HepG2 (cell line): ENCODE data around the gene TALDO1. TPM values are rescaled to one million over a fixed set of nuclear protein-coding genes. Genes with fewer than 3 reads are reported as not detected.

ENCODE experiments used
- HHEX ChIP-seq: IDR thresholded peaks from 2 replicates; pipeline ENCODE4 v1.6.1; 2016; ENCODE audit warnings: control low read depth
- polyA plus RNA-seq, 8 experiments: library from polyadenylated mRNA; depleted of rRNA in 3 of 8; stranded (reverse) in 7 of 8; unstranded in 1 of 8; fragments of >200 nt; fragmentation: Illumina TruSeq in 4 of 8; extraction: Trizol in 4 of 8; gene quantifications; 2 replicates each; pipeline versions ENCODE4 v1.2.1 to v1.2.3, GENCODE V29; 2011 to 2016; ENCODE audit warnings: low read depth in 4 of 8, missing spikeins in 1 of 8, mixed read lengths in 1 of 8; ENCODE audit not compliant: insufficient read depth in 1 of 8
- total RNA-seq, 5 experiments: library from RNA; depleted of rRNA; stranded (reverse); fragments of >200 nt; fragmentation: Illumina TruSeq; extraction: Trizol; gene quantifications; 2 replicates each; pipeline ENCODE4 v1.2.3, GENCODE V29; 2016; ENCODE audit warnings: low read depth in 1 of 5
- TF ChIP-seq, protein P1 (sequence below): sonication (generic); formaldehyde crosslinking; IDR thresholded peaks from 2 replicates; pipeline ENCODE4 v1.5.0; 2020; ENCODE audit warnings: mild to moderate bottlenecking, missing genetic modification reagents, borderline replicate concordance

TALDO1 gene
- total and polyA plus RNA-seq, 2 of the 13 experiments (the other 11 are each of a cell fraction or from before 2014, with no cell fraction given), result 107 to 240 TPM

DNA sequence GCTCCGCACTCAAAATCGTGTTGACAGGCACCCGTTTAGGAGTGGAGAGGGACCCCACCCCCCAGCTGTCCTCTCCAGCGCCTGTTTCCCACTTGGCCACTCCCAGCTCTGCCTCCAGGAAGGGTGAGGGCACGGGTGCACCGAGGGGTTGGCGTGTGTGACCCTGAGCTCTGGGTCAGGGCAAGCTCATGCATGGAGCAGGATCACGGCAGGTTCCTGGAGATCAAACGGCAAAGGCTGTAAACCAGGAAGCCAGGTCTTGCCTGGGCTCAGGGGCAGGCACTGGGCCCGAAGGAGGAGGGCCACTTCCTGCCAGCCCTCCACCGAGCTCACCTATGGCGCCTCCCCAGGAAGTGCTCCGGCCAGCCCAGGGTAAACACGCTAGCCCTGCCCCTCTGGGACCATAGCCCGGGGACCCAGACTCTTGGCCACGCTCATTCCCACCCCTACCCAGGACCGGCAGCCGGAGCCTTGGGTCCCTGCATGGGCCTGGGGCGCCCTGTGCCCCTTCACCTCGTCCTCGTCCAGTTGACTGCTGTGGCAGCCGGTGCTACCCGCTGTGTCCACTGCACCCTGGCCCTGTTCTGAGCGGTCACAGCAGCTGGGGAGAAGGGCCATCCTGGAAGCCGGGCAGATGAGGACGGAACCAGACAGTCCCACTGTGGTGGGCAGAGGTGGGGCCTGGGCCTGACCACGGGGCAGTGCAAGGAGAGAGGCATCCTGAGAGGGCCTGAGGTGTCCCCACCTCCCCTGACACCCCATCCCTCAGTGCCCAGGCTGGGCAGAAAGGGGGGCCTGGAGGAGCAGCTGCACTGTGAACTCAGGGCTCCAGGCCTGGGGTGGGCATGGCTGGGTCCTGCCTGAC lies 42.3 kb upstream of the TALDO1 start (continued):
- TF ChIP-seq, protein P1, sequence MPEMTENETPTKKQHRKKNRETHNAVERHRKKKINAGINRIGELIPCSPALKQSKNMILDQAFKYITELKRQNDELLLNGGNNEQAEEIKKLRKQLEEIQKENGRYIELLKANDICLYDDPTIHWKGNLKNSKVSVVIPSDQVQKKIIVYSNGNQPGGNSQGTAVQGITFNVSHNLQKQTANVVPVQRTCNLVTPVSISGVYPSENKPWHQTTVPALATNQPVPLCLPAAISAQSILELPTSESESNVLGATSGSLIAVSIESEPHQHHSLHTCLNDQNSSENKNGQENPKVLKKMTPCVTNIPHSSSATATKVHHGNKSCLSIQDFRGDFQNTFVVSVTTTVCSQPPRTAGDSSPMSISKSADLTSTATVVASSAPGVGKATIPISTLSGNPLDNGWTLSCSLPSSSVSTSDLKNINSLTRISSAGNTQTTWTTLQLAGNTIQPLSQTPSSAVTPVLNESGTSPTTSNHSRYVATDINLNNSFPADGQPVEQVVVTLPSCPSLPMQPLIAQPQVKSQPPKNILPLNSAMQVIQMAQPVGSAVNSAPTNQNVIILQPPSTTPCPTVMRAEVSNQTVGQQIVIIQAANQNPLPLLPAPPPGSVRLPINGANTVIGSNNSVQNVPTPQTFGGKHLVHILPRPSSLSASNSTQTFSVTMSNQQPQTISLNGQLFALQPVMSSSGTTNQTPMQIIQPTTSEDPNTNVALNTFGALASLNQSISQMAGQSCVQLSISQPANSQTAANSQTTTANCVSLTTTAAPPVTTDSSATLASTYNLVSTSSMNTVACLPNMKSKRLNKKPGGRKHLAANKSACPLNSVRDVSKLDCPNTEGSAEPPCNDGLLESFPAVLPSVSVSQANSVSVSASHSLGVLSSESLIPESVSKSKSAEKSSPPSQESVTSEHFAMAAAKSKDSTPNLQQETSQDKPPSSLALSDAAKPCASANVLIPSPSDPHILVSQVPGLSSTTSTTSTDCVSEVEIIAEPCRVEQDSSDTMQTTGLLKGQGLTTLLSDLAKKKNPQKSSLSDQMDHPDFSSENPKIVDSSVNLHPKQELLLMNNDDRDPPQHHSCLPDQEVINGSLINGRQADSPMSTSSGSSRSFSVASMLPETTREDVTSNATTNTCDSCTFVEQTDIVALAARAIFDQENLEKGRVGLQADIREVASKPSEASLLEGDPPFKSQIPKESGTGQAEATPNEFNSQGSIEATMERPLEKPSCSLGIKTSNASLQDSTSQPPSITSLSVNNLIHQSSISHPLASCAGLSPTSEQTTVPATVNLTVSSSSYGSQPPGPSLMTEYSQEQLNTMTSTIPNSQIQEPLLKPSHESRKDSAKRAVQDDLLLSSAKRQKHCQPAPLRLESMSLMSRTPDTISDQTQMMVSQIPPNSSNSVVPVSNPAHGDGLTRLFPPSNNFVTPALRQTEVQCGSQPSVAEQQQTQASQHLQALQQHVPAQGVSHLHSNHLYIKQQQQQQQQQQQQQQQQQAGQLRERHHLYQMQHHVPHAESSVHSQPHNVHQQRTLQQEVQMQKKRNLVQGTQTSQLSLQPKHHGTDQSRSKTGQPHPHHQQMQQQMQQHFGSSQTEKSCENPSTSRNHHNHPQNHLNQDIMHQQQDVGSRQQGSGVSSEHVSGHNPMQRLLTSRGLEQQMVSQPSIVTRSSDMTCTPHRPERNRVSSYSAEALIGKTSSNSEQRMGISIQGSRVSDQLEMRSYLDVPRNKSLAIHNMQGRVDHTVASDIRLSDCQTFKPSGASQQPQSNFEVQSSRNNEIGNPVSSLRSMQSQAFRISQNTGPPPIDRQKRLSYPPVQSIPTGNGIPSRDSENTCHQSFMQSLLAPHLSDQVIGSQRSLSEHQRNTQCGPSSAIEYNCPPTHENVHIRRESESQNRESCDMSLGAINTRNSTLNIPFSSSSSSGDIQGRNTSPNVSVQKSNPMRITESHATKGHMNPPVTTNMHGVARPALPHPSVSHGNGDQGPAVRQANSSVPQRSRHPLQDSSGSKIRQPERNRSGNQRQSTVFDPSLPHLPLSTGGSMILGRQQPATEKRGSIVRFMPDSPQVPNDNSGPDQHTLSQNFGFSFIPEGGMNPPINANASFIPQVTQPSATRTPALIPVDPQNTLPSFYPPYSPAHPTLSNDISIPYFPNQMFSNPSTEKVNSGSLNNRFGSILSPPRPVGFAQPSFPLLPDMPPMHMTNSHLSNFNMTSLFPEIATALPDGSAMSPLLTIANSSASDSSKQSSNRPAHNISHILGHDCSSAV, result no peak
- peak; percentile 61; the same call in 1 of the 2 replicates for TF ChIP-seq HHEX (CRISPR knock-in tag)
